ENCODE measurements around the gene DNAAF2.

Gene DNAAF2

DNA sequence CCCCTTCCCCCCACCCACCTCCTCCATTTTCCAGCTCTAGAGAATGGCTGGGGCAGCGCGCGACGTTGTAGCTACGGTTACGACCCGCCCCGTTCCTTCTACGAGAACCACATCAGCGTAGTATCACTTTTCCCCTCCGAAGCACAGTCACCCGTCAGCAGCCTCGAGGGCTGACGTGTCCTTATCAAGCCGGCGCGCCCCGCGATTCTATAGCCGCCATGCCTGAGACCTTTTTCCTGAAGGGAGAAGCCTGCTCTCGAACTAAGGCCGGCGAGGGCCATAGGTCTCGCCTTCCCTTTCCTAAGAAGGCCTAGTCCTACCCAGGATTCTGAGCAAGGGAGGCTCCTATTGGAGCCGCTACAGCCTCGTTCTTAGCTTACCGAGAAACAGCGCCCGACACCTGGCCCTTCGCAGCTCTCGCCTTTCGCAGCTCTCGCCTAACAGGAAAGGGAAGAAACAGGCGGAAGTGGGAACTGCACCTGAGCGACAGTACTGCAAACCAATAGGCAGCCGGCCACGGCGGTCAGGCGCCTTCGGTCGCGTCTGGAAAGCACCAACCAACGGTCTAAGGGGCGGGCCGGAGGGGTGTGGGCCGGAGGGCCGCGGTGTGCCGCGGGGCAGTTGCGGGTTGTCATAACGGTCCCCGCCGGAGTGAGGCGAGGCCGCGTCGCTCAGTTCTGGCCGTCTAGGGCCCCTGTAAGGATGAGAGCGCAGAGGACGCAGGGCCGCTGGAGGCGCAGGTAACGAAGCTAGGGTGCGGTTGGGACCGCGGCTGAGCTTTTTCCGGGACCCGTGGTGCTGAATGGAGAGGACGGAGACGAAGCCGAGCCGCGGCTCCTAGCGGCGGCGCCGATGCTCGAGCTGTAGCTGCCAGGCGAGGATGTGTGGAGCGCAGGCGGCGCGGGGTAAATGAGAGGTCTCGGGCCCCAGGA lies 14.6 kb downstream of the DNAAF2 start, which contains the start of the genes MGAT2 and RPL36AL (continued):
- TF ChIP-seq ZNF792 (tag by site-specific recombination; IDR thresholded peaks at IDR 0.05) (no peak), ZNF404 (tag by site-specific recombination; IDR thresholded peaks at IDR 0.05) (no peak), ZFP3 (tag by site-specific recombination; IDR thresholded peaks at IDR 0.05; ENCODE audit: low read depth) (peak; percentile 77), BCL11B (tag by site-specific recombination; IDR thresholded peaks at IDR 0.05; ENCODE audit: low read depth) (peak; percentile 68; the same call in 1 of the 2 replicates), BCL11A (tag by site-specific recombination; IDR thresholded peaks at IDR 0.05; ENCODE audit: low read depth) (peak; percentile 69; the same call in 1 of the 2 replicates), ZNF223 (tag by site-specific recombination; IDR thresholded peaks at IDR 0.05) (no peak), ZNF362 (tag by site-specific recombination; IDR thresholded peaks at IDR 0.05) (no peak), ZNF114 (tag by site-specific recombination; IDR thresholded peaks at IDR 0.05) (no peak), ZNF18 (tag by site-specific recombination; IDR thresholded peaks at IDR 0.05) (peak; percentile 75), ZNF302 (tag by site-specific recombination; IDR thresholded peaks at IDR 0.05; ENCODE audit: low read depth) (no peak), ZNF132 (tag by site-specific recombination; IDR thresholded peaks at IDR 0.05; ENCODE audit: borderline replicate concordance) (no peak), ZSCAN18 (tag by site-specific recombination; IDR thresholded peaks at IDR 0.05) (no peak), ZNF626 (tag by site-specific recombination; IDR thresholded peaks at IDR 0.05) (no peak), ZNF837 (tag by site-specific recombination; IDR thresholded peaks at IDR 0.05) (no peak), KLF16 (tag by site-specific recombination; IDR thresholded peaks at IDR 0.05) (peak; percentile 59; the same call in 1 of the 2 replicates), ZNF133 (tag by site-specific recombination; IDR thresholded peaks at IDR 0.05) (no peak), ZBTB8A (tag by site-specific recombination; IDR thresholded peaks at IDR 0.05) (peak; percentile 55), SCRT1 (tag by site-specific recombination; IDR thresholded peaks at IDR 0.05; ENCODE audit: borderline replicate concordance) (no peak), WT1 (tag by site-specific recombination; IDR thresholded peaks at IDR 0.05) (no peak), ZNF391 (tag by site-specific recombination; IDR thresholded peaks at IDR 0.05; ENCODE audit: borderline replicate concordance, low read depth) (0 out of 2 replicates have a peak, but pooled peaks have one; percentile 50), ZNF488 (tag by site-specific recombination; IDR thresholded peaks at IDR 0.05) (no peak), ZNF311 (tag by site-specific recombination; IDR thresholded peaks at IDR 0.05; ENCODE audit: borderline replicate concordance) (no peak), ZNF785 (tag by site-specific recombination; IDR thresholded peaks at IDR 0.05) (no peak), ZNF112 (tag by site-specific recombination; IDR thresholded peaks at IDR 0.05) (no peak), ZNF747 (tag by site-specific recombination; IDR thresholded peaks at IDR 0.05) (no peak), ZNF202 (tag by site-specific recombination; IDR thresholded peaks at IDR 0.05; ENCODE audit: borderline replicate concordance) (no peak), ZNF629 (tag by site-specific recombination; IDR thresholded peaks at IDR 0.05) (no peak; the same call in 1 of the 2 replicates)
- TF ChIP-seq, protein P1, sequence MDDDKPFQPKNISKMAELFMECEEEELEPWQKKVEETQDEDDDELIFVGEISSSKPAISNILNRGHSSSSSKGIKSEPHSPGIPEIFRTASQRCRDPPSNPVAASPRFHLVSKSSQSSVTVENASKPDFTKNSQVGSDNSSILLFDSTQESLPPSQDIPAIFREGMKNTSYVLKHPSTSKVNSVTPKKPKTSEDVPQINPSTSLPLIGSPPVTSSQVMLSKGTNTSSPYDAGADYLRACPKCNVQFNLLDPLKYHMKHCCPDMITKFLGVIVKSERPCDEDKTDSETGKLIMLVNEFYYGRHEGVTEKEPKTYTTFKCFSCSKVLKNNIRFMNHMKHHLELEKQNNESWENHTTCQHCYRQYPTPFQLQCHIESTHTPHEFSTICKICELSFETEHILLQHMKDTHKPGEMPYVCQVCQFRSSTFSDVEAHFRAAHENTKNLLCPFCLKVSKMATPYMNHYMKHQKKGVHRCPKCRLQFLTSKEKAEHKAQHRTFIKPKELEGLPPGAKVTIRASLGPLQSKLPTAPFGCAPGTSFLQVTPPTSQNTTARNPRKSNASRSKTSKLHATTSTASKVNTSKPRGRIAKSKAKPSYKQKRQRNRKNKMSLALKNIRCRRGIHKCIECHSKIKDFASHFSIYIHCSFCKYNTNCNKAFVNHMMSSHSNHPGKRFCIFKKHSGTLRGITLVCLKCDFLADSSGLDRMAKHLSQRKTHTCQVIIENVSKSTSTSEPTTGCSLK (tag by site-specific recombination; IDR thresholded peaks at IDR 0.05) = no peak
- TF ChIP-seq, protein P2, sequence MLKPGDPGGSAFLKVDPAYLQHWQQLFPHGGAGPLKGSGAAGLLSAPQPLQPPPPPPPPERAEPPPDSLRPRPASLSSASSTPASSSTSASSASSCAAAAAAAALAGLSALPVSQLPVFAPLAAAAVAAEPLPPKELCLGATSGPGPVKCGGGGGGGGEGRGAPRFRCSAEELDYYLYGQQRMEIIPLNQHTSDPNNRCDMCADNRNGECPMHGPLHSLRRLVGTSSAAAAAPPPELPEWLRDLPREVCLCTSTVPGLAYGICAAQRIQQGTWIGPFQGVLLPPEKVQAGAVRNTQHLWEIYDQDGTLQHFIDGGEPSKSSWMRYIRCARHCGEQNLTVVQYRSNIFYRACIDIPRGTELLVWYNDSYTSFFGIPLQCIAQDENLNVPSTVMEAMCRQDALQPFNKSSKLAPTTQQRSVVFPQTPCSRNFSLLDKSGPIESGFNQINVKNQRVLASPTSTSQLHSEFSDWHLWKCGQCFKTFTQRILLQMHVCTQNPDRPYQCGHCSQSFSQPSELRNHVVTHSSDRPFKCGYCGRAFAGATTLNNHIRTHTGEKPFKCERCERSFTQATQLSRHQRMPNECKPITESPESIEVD (tag by site-specific recombination; IDR thresholded peaks at IDR 0.05) = no peak
